ENCODE data around the gene TSR3. TPM values are rescaled to one million over a fixed set of nuclear protein-coding genes. Genes with fewer than 3 reads are reported as not detected.

Gene TSR3
- total and polyA plus RNA-seq, 10 donors: 31.1 to 73.1 (median 47.2) TPM

DNA sequence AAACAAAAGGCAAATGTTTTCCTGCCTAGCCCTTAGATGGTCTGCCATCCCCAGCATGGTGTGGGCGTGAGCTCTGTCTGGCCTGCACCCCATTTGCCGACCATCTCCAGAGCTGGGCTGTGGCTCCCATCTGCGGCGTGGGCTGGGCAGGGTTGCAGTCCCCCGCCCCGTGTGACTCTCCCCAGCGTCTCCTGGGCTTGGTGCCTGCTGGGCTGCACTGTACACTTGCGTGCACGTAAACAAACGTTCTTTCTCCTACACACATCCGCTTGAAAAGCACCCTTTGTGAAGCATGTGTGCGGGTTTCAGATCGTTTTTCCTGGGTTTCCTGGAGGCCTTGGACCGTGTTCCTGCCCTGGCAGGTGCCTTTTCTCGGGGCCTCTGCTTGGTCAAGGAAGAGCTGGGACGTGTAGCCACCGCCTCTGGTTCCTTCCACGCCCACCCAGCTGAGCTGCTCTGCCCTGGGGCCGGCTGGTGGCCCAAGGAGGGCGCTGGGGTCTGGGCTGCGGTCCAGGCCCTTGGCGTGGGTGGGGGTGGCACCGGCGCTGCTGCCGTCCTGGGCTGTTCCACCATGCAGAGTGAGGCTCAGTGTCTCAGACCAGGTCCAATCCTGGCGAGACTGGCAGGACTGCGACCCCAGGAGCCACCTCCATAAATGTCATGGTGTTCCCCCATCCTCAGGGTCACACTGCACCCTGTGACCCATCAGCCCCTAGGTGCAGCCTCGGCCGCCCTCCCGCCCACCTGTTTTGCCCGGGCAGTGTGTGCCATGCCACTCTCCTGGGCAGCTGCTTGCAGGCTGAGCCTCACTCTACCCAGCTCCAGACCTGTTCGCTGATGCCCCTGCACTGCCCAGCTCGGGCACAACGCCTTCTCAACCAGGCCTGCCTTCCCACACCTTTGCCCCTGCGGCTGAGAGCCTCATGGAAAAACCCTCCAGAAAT lies 28.1 kb downstream of the TSR3 start:
- intact Hi-C loops (cut with DNase I; ENCODE audit: low total_unique reads): no loop called here
- H3K36me3 ChIP-seq: peaks cover 0 to 89% (median 70%) of the 10 kb centered on the region in 6 donors
- DNase-seq: no peak
- H3K4me1 ChIP-seq: peaks cover 0 to 45% (median 13%) of the 10 kb centered on the region in 6 donors
- TF ChIP-seq POLR2AphosphoS5 (IDR thresholded peaks at IDR 0.05): peak; percentile 34 to 64 (median 47)
- TF ChIP-seq POLR2A (IDR thresholded peaks at IDR 0.05): no peak
- peak overlapping the region in 5 of 8 donors; percentile 16 to 54 (median 45) for H3K27ac ChIP-seq
- H3K4me3 ChIP-seq: no peak overlapping the region
- no peaks in the 10 kb centered on the region for H3K27me3 ChIP-seq (replicated peaks in 1 of 7)
- no peaks in the 10 kb centered on the region for H3K9me3 ChIP-seq
- 79 to 88% (median 84%) methylated on average over 27 to 35 of the region's 35 CpGs for WGBS, 5 donors

DNA sequence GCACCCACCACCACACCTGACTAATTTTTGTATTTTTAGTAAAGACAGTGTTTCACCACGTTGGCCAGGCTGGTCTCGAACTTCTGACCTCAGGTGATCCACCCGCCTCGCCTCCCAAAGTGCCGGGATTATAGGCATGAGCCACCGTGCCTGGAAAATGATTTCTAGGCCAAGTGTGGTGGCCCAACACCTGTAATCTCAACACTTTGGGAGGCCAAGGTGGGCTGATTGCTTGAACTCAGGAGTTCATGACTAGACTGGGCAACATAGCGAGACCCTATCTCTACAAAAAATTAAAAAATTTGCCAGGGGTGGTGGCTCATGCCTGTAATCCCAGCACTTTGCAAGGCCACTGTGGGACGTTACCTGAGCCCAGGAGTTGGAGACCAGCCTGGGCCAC lies 29.3 kb downstream of the TSR3 start:
- Histone ChIP-seq H3K27me3 (replicated peaks in 1 of 7) (no peaks in the 10 kb centered on the region), H3K4me3 (no peak overlapping the region), H3K9me3 (no peaks in the 10 kb centered on the region), H3K27ac (no peak overlapping the region), H3K4me1 (peaks cover 0 to 46% (median 13%) of the 10 kb centered on the region in 6 donors), H3K36me3 (peaks cover 0 to 100% (median 82%) of the 10 kb centered on the region in 6 donors)
- no peak for DNase-seq
- 93 to 99% (median 96%) methylated on average over 8 of the region's 8 CpGs for WGBS, 5 donors
- TF ChIP-seq CTCF (IDR thresholded peaks at IDR 0.05 in 8 of 11, conservative IDR thresholded peaks at IDR 0.05 in 3 of 11) (no peak), POLR2A (IDR thresholded peaks at IDR 0.05) (no peak), POLR2AphosphoS5 (IDR thresholded peaks at IDR 0.05) (no peak)
- intact Hi-C loops (cut with DNase I; ENCODE audit: low total_unique reads): no loop called here

GRCh38 chr16:1320658-1321240 lies 30.9 kb downstream of the TSR3 start:
- H3K4me1 ChIP-seq: peaks cover 0 to 39% (median 11%) of the 10 kb centered on the region in 6 donors
- TF ChIP-seq POLR2A (IDR thresholded peaks at IDR 0.05) (no peak), POLR2AphosphoS5 (IDR thresholded peaks at IDR 0.05) (peak in 2 of 3 donors; percentile 11 to 50)
- WGBS, 5 donors: 83 to 90% (median 88%) methylated on average over 15 to 22 of the region's 22 CpGs
- peaks cover 0 to 100% (median 97%) of the 10 kb centered on the region in 6 donors for H3K36me3 ChIP-seq
- intact Hi-C loops (cut with DNase I; ENCODE audit: low total_unique reads): no loop called here
- DNase-seq: no peak
- H3K27ac ChIP-seq: peak overlapping the region in 1 of 8 donors; percentile 17
- no peaks in the 10 kb centered on the region for H3K27me3 ChIP-seq (replicated peaks in 1 of 7)
- H3K4me3 ChIP-seq: no peak overlapping the region
- H3K9me3 ChIP-seq: no peaks in the 10 kb centered on the region

DNA sequence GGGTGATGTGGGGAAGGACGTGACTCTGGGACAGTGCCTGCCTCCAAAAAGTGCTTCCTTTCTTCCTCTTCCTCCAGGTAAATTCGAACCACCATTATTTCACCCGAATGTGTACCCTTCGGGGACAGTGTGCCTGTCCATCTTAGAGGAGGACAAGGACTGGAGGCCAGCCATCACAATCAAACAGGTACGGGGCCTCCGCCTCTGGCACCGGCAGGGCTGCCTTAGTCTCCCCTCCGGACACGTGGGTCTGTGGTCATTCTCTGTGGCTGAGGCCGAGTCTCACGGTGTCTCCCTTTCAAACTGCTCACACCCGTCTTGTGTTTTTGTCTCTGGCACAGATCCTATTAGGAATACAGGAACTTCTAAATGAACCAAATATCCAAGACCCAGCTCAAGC lies 31.6 kb downstream of the TSR3 start:
- no peak for DNase-seq
- peak overlapping the region in 1 of 8 donors; percentile 17 for H3K27ac ChIP-seq
- no peak overlapping the region for H3K4me3 ChIP-seq
- no peaks in the 10 kb centered on the region for H3K9me3 ChIP-seq
- WGBS, 5 donors: 82 to 85% (median 84%) methylated on average over 12 of the region's 12 CpGs
- H3K4me1 ChIP-seq: peaks cover 0 to 39% (median 11%) of the 10 kb centered on the region in 6 donors
- peaks cover 0 to 100% (median 97%) of the 10 kb centered on the region in 6 donors for H3K36me3 ChIP-seq
- no peaks in the 10 kb centered on the region for H3K27me3 ChIP-seq (replicated peaks in 1 of 7)
- intact Hi-C loops (cut with DNase I; ENCODE audit: low total_unique reads): no loop called here
- TF ChIP-seq CTCF (IDR thresholded peaks at IDR 0.05 in 8 of 11, conservative IDR thresholded peaks at IDR 0.05 in 3 of 11): no peak
- TF ChIP-seq POLR2AphosphoS5 (IDR thresholded peaks at IDR 0.05): no peak
- TF ChIP-seq POLR2A (IDR thresholded peaks at IDR 0.05): no peak

DNA sequence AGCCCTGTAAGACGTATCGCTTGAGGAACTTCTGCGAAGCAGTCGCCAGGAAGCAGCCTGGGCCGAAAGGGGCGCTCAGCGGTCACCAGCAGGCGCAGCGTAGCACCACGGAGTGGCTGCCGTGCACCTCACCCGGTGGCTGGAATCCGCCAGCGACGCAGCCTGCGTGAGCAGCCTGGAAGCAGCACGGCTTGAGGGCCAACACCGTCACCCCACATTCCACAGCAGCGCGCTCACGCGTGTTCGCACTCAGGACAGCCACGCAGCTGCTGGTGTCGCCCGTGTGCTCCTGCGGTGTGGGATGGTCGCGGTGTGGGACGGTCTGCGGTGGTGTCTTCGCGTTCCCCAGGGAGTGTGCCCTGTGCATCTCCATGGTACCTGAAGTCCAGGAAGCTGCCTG lies 32.6 kb downstream of the TSR3 start:
- WGBS, 5 donors: 91 to 94% (median 91%) methylated on average over 28 to 33 of the region's 33 CpGs
- intact Hi-C loops (cut with DNase I; ENCODE audit: low total_unique reads): no loop called here
- no peaks in the 10 kb centered on the region for H3K9me3 ChIP-seq

More for the DNA sequence above, 32.6 kb downstream of the TSR3 start:
- no peak overlapping the region for H3K4me3 ChIP-seq
- no peak for DNase-seq
- no peak overlapping the region for H3K27ac ChIP-seq
- TF ChIP-seq CTCF (IDR thresholded peaks at IDR 0.05 in 8 of 11, conservative IDR thresholded peaks at IDR 0.05 in 3 of 11): no peak
- TF ChIP-seq POLR2AphosphoS5 (IDR thresholded peaks at IDR 0.05): peak; percentile 19 to 68 (median 26)
- TF ChIP-seq POLR2A (IDR thresholded peaks at IDR 0.05): no peak
- H3K4me1 ChIP-seq: peaks cover 0 to 42% (median 15%) of the 10 kb centered on the region in 6 donors
- H3K27me3 ChIP-seq (replicated peaks in 1 of 7): no peaks in the 10 kb centered on the region
- H3K36me3 ChIP-seq: peaks cover 3 to 100% (median 97%) of the 10 kb centered on the region in 6 donors

Measured in spleen (tissue), 11 donors.